GM12878 (cell line): ENCODE data around the gene PLA2G12B. TPM values are rescaled to one million over a fixed set of nuclear protein-coding genes. Genes with fewer than 3 reads are reported as not detected.

Source experiments
- ATAC-seq: fragments of 200-7000 bp; cut with Tn5 transposase; 3 replicates; pipeline ENCODE4 v1.9.1; 2020; ENCODE audit warnings: mild to moderate bottlenecking, moderate library complexity
- BruUV-seq: library from RNA; stranded (reverse); fragments of 400-500 nt; replicated peaks from 2 replicates; lab custom pipeline; 2021; lab: Mats Ljungman, UMichigan
- CTCF ChIA-PET: fragments of 300-600 bp; sonication (Branson Sonifier 250); formaldehyde crosslinking; extraction: SDS; loops from one replicate; lab custom pipeline; 2021; ENCODE audit warnings: inconsistent platforms; lab: Yijun Ruan, JAX
- POLR2A ChIA-PET: fragments of 350-600 bp; formaldehyde crosslinking; extraction: SDS; loops from one replicate; lab custom pipeline; 2021; ENCODE audit warnings: inconsistent platforms; lab: Charles Lee
- RAD21 ChIA-PET: fragments of 300-600 bp; sonication (Branson Sonifier 250); formaldehyde crosslinking; loops from one replicate; lab custom pipeline; 2023; ENCODE audit warnings: antibody characterized with exemption; ENCODE audit not compliant: unreplicated experiment; lab: Charles Lee
- SMC1A ChIA-PET: fragments of 300-600 bp; sonication (Branson Sonifier 250); formaldehyde crosslinking; loops from one replicate; lab custom pipeline; 2023; ENCODE audit not compliant: unreplicated experiment, uncharacterized antibody; lab: Charles Lee
- DNase-seq: peaks from one replicate; pipeline ENCODE4 v3.0.0-alpha.2; 2011; ENCODE audit warnings: low read depth, low spot score
- FAIRE-seq: peaks from 3 replicates; lab custom pipeline; 2011; peaks lifted over from hg19 to GRCh38; lab: Jason Lieb, UNC
- H2AFZ ChIP-seq: 2 replicates; pipeline ENCODE4 v1.6.0; 2011; ENCODE audit warnings: low read depth, low read length, control low read depth; ENCODE audit not compliant: control insufficient read depth
- H3K27ac ChIP-seq: 2 replicates; pipeline ENCODE4 v1.5.1; 2011; ENCODE audit warnings: control low read depth; ENCODE audit not compliant: control insufficient read depth, insufficient read depth
- H3K27me3 ChIP-seq, 2 experiments: replicated peaks in 1 of 2; 2 replicates each; pipeline versions ENCODE4 v1.6.0 to v1.6.1; 2011; ENCODE audit warnings: low read length in 1 of 2; ENCODE audit not compliant: control insufficient read depth in 2 of 2, insufficient read depth in 2 of 2
- H3K36me3 ChIP-seq, 2 experiments: 2 replicates each; pipeline ENCODE4 v1.5.1; 2011; ENCODE audit warnings: low read length in 1 of 2; ENCODE audit not compliant: control insufficient read depth in 2 of 2, insufficient read depth in 2 of 2
- H3K4me1 ChIP-seq: 2 replicates; pipeline ENCODE4 v1.6.1; 2011; ENCODE audit warnings: mild to moderate bottlenecking, low read length, moderate library complexity, mixed read lengths; ENCODE audit not compliant: control insufficient read depth, insufficient read depth
- H3K4me2 ChIP-seq: 2 replicates; pipeline ENCODE4 v1.6.0; 2011; ENCODE audit warnings: control low read depth; ENCODE audit not compliant: control insufficient read depth, insufficient read depth
- H3K4me3 ChIP-seq: fragments of 200-600 bp; sonication (generic); 2 replicates; pipeline ENCODE4 v1.5.1; 2016
- H3K79me2 ChIP-seq: 2 replicates; pipeline ENCODE4 v1.6.0; 2011; ENCODE audit warnings: low read length; ENCODE audit not compliant: control insufficient read depth, insufficient read depth
- H3K9ac ChIP-seq: 2 replicates; pipeline ENCODE4 v1.8.0; 2011; ENCODE audit warnings: low read length, control low read depth, mixed read lengths; ENCODE audit not compliant: control insufficient read depth, insufficient read depth
- H3K9me3 ChIP-seq: replicated peaks from 3 replicates; pipeline ENCODE4 v1.5.1; 2011; ENCODE audit warnings: mild to moderate bottlenecking, low read length; ENCODE audit not compliant: control insufficient read depth, insufficient read depth
- H4K20me1 ChIP-seq: 2 replicates; pipeline ENCODE4 v1.6.0; 2011; ENCODE audit not compliant: control insufficient read depth, insufficient read depth
- CREB1 ChIP-seq: IDR thresholded peaks from 2 replicates; pipeline ENCODE4 v1.6.1; 2012; ENCODE audit warnings: low read depth, mild to moderate bottlenecking, inconsistent platforms
- GATAD2B ChIP-seq: fragments of 450-650 bp; conservative IDR thresholded peaks from 2 replicates; pipeline ENCODE4 v1.6.1; 2017; ENCODE audit warnings: low read depth, mild to moderate bottlenecking, moderate library complexity
- HCFC1 ChIP-seq: fragments of 150-350 bp; IDR thresholded peaks from 2 replicates; pipeline ENCODE4 v1.6.1; 2014; ENCODE audit warnings: low read length
- HDAC6 ChIP-seq: fragments of 200-600 bp; sonication (generic); IDR thresholded peaks from one replicate; pipeline ENCODE4 v1.8.0; 2017; ENCODE audit warnings: antibody characterized with exemption; ENCODE audit not compliant: unreplicated experiment
- IKZF1 ChIP-seq: fragments of 450-650 bp; conservative IDR thresholded peaks from 2 replicates; pipeline ENCODE4 v1.6.1; 2017; ENCODE audit warnings: antibody characterized with exemption, mild to moderate bottlenecking
- NBN ChIP-seq: fragments of 450-650 bp; IDR thresholded peaks from 2 replicates; pipeline ENCODE4 v1.6.1; 2016
- NFXL1 ChIP-seq: fragments of 450-650 bp; IDR thresholded peaks from 2 replicates; pipeline ENCODE4 v1.6.1; 2017; ENCODE audit warnings: antibody characterized with exemption, mild to moderate bottlenecking, borderline replicate concordance
- PBX3 ChIP-seq: IDR thresholded peaks from 2 replicates; pipeline ENCODE4 v1.6.1; 2011; ENCODE audit warnings: mild to moderate bottlenecking, low read depth, low read length, moderate library complexity; ENCODE audit not compliant: insufficient replicate concordance
- PRDM15 ChIP-seq: fragments of 450-650 bp; formaldehyde crosslinking; IDR thresholded peaks from 2 replicates; pipeline ENCODE4 v1.4.0; 2020; ENCODE audit warnings: mild to moderate bottlenecking, moderate library complexity
- RAD21 ChIP-seq: IDR thresholded peaks from 2 replicates; pipeline ENCODE4 v1.6.1; 2011; ENCODE audit warnings: mild to moderate bottlenecking, low read depth, low read length, moderate library complexity; ENCODE audit not compliant: insufficient read depth
- RB1 ChIP-seq: fragments of 450-650 bp; formaldehyde crosslinking; IDR thresholded peaks from 2 replicates; pipeline ENCODE4 v1.6.1; 2017; ENCODE audit warnings: mild to moderate bottlenecking, borderline replicate concordance
- SREBF2 ChIP-seq: IDR thresholded peaks from 2 replicates; pipeline ENCODE4 v1.6.1; 2012; ENCODE audit warnings: mild to moderate bottlenecking, low read length
- TCF3 ChIP-seq: IDR thresholded peaks from 2 replicates; pipeline ENCODE4 v1.6.1; 2012; ENCODE audit warnings: low read depth, mild to moderate bottlenecking, low read length, borderline replicate concordance; ENCODE audit not compliant: insufficient read depth
- ZNF207 ChIP-seq: fragments of 450-650 bp; IDR thresholded peaks from 2 replicates; pipeline ENCODE4 v1.6.1; 2014; ENCODE audit warnings: antibody characterized with exemption, mild to moderate bottlenecking, borderline replicate concordance
- WGBS: methylation state at CpG from one replicate; pipeline ENCODE4 v1.1.6; 2016; ENCODE audit warnings: low lambda C conversion rate; ENCODE audit not compliant: insufficient replicate concordance, insufficient coverage; ENCODE audit errors: missing lambda C conversion rate; 5-methylcytosine and 5-hydroxymethylcytosine counted together
- in situ Hi-C: fragments of 300-500 bp; cut with MboI; formaldehyde crosslinking; loops from 9 replicates; pipeline ENCODE4 v1.14.3; 2018; ENCODE audit warnings: mixed read lengths
- intact Hi-C: fragments of 100-400 bp; cut with micrococcal nuclease; formaldehyde crosslinking; loops from one replicate; pipeline ENCODE4 v1.14.2; 2022; ENCODE audit not compliant: unreplicated experiment
- polyA plus RNA-seq, 11 experiments: library from polyadenylated mRNA; depleted of rRNA in 4 of 11; unstranded in 6 of 11; stranded (reverse) in 5 of 11; fragments of >200 nt; fragmentation: Nextera tagmentation in 4 of 11; fragmentation: Illumina TruSeq in 1 of 11; extraction: Ambion mirVana in 4 of 11; extraction: Trizol in 1 of 11; gene quantifications; 1 replicate in 1 of 11; 2 replicates in 10 of 11; pipeline versions ENCODE4 v1.2.1 to v1.2.3, GENCODE V29; 2011 to 2016; ENCODE audit warnings: inconsistent platforms in 2 of 11, missing spikeins in 2 of 11, low read depth in 1 of 11
- total RNA-seq, 4 experiments: library from RNA; depleted of rRNA in 3 of 4; stranded (reverse); fragments of >200 nt in 3 of 4; fragmentation: Illumina TruSeq in 1 of 4; extraction: Trizol in 1 of 4; gene quantifications; 2 replicates each; pipeline versions ENCODE4 v1.2.1 to v1.2.3, GENCODE V29; 2013 to 2021
- TF ChIP-seq, protein P1 (sequence below): fragments of 450-650 bp; IDR thresholded peaks from 2 replicates; pipeline ENCODE4 v1.6.1; 2017; ENCODE audit warnings: mild to moderate bottlenecking, moderate library complexity
- TF ChIP-seq, protein P2 (sequence below): fragments of 450-650 bp; IDR thresholded peaks from 2 replicates; pipeline ENCODE4 v1.6.1; 2017; ENCODE audit warnings: borderline replicate concordance

PLA2G12B gene
- total and polyA plus RNA-seq, 10 of the 15 experiments (the other 5 are each of a cell fraction or from before 2014, with no cell fraction given): not detected

GRCh38 chr10:72899545-72899944, 55.1 kb downstream of the PLA2G12B start:
- no peaks in the 10 kb centered on the region for H3K4me1 ChIP-seq
- ATAC-seq: no peak
- H3K79me2 ChIP-seq: no peaks in the 10 kb centered on the region
- CTCF ChIA-PET: interaction anchor here (0.7 to 1.6 kb wide), 2 partner anchors 14 to 536 kb away, joined by 3 read pairs; no protein-coding TSS in a partner anchor
- RAD21 ChIA-PET: no interaction called here
- H3K27me3 ChIP-seq: no peaks in the 10 kb centered on the region
- in situ Hi-C loops (no loop called here), intact Hi-C loops (no loop called here)
- H3K4me2 ChIP-seq: no peak overlapping the region
- no peak for FAIRE-seq
- no peak overlapping the region for H3K9ac ChIP-seq
- H2AFZ ChIP-seq: no peak overlapping the region
- no CpG with 5 or more reads among the region's 1 CpG for WGBS
- SMC1A ChIA-PET: no interaction called here
- POLR2A ChIA-PET: no interaction called here
- H3K4me3 ChIP-seq: no peak overlapping the region
- H3K9me3 ChIP-seq: no peaks in the 10 kb centered on the region
- DNase-seq: no peak
- no peak overlapping the region for H3K27ac ChIP-seq
- no TSS peak for BruUV-seq
- H4K20me1 ChIP-seq: no peaks in the 10 kb centered on the region
- no peaks in the 10 kb centered on the region for H3K36me3 ChIP-seq
- TF ChIP-seq GATAD2B (no peak), SREBF2 (no peak), HCFC1 (no peak), NFXL1 (no peak), RB1 (no peak), PRDM15 (CRISPR knock-in tag) (no peak), NBN (no peak), IKZF1 (no peak), ZNF207 (no peak), HDAC6 (no peak), PBX3 (no peak), TCF3 (no peak), CREB1 (no peak), RAD21 (no peak)
- TF ChIP-seq, protein P1, sequence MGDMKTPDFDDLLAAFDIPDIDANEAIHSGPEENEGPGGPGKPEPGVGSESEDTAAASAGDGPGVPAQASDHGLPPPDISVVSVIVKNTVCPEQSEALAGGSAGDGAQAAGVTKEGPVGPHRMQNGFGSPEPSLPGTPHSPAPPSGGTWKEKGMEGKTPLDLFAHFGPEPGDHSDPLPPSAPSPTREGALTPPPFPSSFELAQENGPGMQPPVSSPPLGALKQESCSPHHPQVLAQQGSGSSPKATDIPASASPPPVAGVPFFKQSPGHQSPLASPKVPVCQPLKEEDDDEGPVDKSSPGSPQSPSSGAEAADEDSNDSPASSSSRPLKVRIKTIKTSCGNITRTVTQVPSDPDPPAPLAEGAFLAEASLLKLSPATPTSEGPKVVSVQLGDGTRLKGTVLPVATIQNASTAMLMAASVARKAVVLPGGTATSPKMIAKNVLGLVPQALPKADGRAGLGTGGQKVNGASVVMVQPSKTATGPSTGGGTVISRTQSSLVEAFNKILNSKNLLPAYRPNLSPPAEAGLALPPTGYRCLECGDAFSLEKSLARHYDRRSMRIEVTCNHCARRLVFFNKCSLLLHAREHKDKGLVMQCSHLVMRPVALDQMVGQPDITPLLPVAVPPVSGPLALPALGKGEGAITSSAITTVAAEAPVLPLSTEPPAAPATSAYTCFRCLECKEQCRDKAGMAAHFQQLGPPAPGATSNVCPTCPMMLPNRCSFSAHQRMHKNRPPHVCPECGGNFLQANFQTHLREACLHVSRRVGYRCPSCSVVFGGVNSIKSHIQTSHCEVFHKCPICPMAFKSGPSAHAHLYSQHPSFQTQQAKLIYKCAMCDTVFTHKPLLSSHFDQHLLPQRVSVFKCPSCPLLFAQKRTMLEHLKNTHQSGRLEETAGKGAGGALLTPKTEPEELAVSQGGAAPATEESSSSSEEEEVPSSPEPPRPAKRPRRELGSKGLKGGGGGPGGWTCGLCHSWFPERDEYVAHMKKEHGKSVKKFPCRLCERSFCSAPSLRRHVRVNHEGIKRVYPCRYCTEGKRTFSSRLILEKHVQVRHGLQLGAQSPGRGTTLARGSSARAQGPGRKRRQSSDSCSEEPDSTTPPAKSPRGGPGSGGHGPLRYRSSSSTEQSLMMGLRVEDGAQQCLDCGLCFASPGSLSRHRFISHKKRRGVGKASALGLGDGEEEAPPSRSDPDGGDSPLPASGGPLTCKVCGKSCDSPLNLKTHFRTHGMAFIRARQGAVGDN: no peak
- TF ChIP-seq, protein P2, sequence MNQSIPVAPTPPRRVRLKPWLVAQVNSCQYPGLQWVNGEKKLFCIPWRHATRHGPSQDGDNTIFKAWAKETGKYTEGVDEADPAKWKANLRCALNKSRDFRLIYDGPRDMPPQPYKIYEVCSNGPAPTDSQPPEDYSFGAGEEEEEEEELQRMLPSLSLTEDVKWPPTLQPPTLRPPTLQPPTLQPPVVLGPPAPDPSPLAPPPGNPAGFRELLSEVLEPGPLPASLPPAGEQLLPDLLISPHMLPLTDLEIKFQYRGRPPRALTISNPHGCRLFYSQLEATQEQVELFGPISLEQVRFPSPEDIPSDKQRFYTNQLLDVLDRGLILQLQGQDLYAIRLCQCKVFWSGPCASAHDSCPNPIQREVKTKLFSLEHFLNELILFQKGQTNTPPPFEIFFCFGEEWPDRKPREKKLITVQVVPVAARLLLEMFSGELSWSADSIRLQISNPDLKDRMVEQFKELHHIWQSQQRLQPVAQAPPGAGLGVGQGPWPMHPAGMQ: no peak
